WTC11 (cell line): ENCODE data around the gene TSKU. TPM values are rescaled to one million over a fixed set of nuclear protein-coding genes. Genes with fewer than 3 reads are reported as not detected.

Experiments used
- ATAC-seq: fragments of 200-7000 bp; cut with Tn5 transposase; 2 replicates; pipeline ENCODE4 v1.10.0; 2021; ENCODE audit warnings: mild to moderate bottlenecking, moderate library complexity
- CTCF ChIA-PET: fragments of 300-600 bp; sonication (Branson Sonifier 250); formaldehyde crosslinking; loops from one replicate; lab custom pipeline; 2021; ENCODE audit warnings: antibody characterized with exemption; lab: Charles Lee
- POLR2A ChIA-PET: fragments of 350-600 bp; sonication (Branson Sonifier 250); formaldehyde crosslinking; loops from one replicate; lab custom pipeline; 2021; ENCODE audit warnings: antibody characterized with exemption; lab: Charles Lee
- DNase-seq: peaks from one replicate; pipeline ENCODE4 v3.0.0; 2021; ENCODE audit warnings: low spot score
- H3K27ac Mint-ChIP-seq: 2 replicates; pipeline ENCODE4 v1.8.0; 2021; ENCODE audit warnings: mixed read lengths
- H3K27me3 Mint-ChIP-seq: 2 replicates; pipeline ENCODE4 v1.8.0; 2021; ENCODE audit warnings: low read depth, mild to moderate bottlenecking, moderate library complexity, mixed read lengths
- H3K36me3 Mint-ChIP-seq: 2 replicates; pipeline ENCODE4 v1.8.0; 2021; ENCODE audit warnings: mixed read lengths
- H3K4me1 Mint-ChIP-seq: 2 replicates; pipeline ENCODE4 v1.8.0; 2022; ENCODE audit warnings: mixed read lengths
- H3K4me3 Mint-ChIP-seq: 2 replicates; pipeline ENCODE4 v1.8.0; 2021; ENCODE audit warnings: mild to moderate bottlenecking, moderate library complexity, mixed read lengths
- H3K9me3 Mint-ChIP-seq: 2 replicates; pipeline ENCODE4 v1.8.0; 2021; ENCODE audit warnings: mixed read lengths
- ATF3 ChIP-seq: sonication (generic); formaldehyde crosslinking; conservative IDR thresholded peaks from 2 replicates; pipeline ENCODE4 v1.8.1; 2022; ENCODE audit warnings: mild to moderate bottlenecking, missing genetic modification reagents
- CDX4 ChIP-seq: fragments of 250-450 bp; sonication (Bioruptor Pico); IDR thresholded peaks from 2 replicates; pipeline ENCODE4 v1.9.0; 2021; ENCODE audit warnings: moderate library complexity, mild to moderate bottlenecking, inconsistent platforms, borderline replicate concordance
- CREM ChIP-seq: sonication (generic); formaldehyde crosslinking; IDR thresholded peaks from 2 replicates; pipeline ENCODE4 v1.8.1; 2022; ENCODE audit warnings: mild to moderate bottlenecking, missing genetic modification reagents, moderate library complexity
- ERG ChIP-seq: fragments of 250-450 bp; sonication (Bioruptor Pico); IDR thresholded peaks from 2 replicates; pipeline ENCODE4 v1.8.0; 2021; ENCODE audit warnings: mild to moderate bottlenecking
- ETV6 ChIP-seq: sonication (generic); formaldehyde crosslinking; IDR thresholded peaks from 2 replicates; pipeline ENCODE4 v1.8.1; 2022; ENCODE audit warnings: mild to moderate bottlenecking, missing genetic modification reagents
- FOXP4 ChIP-seq: sonication (generic); formaldehyde crosslinking; IDR thresholded peaks from 2 replicates; pipeline ENCODE4 v1.8.0; 2022; ENCODE audit warnings: mild to moderate bottlenecking, missing genetic modification reagents
- GABPB1 ChIP-seq: sonication (generic); formaldehyde crosslinking; IDR thresholded peaks from 2 replicates; pipeline ENCODE4 v1.8.1; 2023; ENCODE audit warnings: mild to moderate bottlenecking, missing genetic modification reagents
- KAT7 ChIP-seq: sonication (generic); formaldehyde crosslinking; IDR thresholded peaks from 2 replicates; pipeline ENCODE4 v1.8.1; 2023; ENCODE audit warnings: missing genetic modification reagents, mild to moderate bottlenecking, borderline replicate concordance
- MXD4 ChIP-seq: fragments of 250-450 bp; sonication (Bioruptor Pico); IDR thresholded peaks from 2 replicates; pipeline ENCODE4 v1.8.0; 2021; ENCODE audit warnings: mild to moderate bottlenecking, moderate library complexity, borderline replicate concordance
- NFYB ChIP-seq: sonication (generic); formaldehyde crosslinking; conservative IDR thresholded peaks from 2 replicates; pipeline ENCODE4 v1.8.0; 2022; ENCODE audit warnings: low read depth, missing genetic modification reagents
- NR3C1 ChIP-seq: sonication (generic); formaldehyde crosslinking; conservative IDR thresholded peaks from 2 replicates; pipeline ENCODE4 v1.8.1; 2023; ENCODE audit warnings: low read depth, mild to moderate bottlenecking, missing genetic modification reagents
- PRRX2 ChIP-seq: fragments of 250-450 bp; sonication (Bioruptor Pico); IDR thresholded peaks from 2 replicates; pipeline ENCODE4 v1.8.0; 2021; ENCODE audit warnings: mild to moderate bottlenecking
- SP1 ChIP-seq: sonication (generic); formaldehyde crosslinking; conservative IDR thresholded peaks from 2 replicates; pipeline ENCODE4 v1.8.1; 2022; ENCODE audit warnings: missing genetic modification reagents
- USF2 ChIP-seq: sonication (generic); formaldehyde crosslinking; IDR thresholded peaks from 2 replicates; pipeline ENCODE4 v1.8.1; 2023; ENCODE audit warnings: mild to moderate bottlenecking, missing genetic modification reagents, moderate library complexity
- ZNF219 ChIP-seq: sonication (generic); formaldehyde crosslinking; IDR thresholded peaks from 2 replicates; pipeline ENCODE4 v1.8.0; 2023; ENCODE audit warnings: missing genetic modification reagents, mild to moderate bottlenecking, borderline replicate concordance
- ZNF416 ChIP-seq: fragments of 250-450 bp; sonication (Bioruptor Pico); IDR thresholded peaks from 2 replicates; pipeline ENCODE4 v1.9.0; 2021; ENCODE audit warnings: mild to moderate bottlenecking, inconsistent platforms
- ZNF512 ChIP-seq: sonication (generic); formaldehyde crosslinking; IDR thresholded peaks from 2 replicates; pipeline ENCODE4 v1.8.1; 2022; ENCODE audit warnings: missing genetic modification reagents, borderline replicate concordance
- ZNF532 ChIP-seq: fragments of 250-450 bp; sonication (Bioruptor Pico); IDR thresholded peaks from 2 replicates; pipeline ENCODE4 v1.9.0; 2021; ENCODE audit warnings: mild to moderate bottlenecking, borderline replicate concordance
- total RNA-seq: library from RNA; stranded (reverse); gene quantifications from 3 replicates; pipeline ENCODE4 v1.2.3, GENCODE V29; 2021

Gene TSKU
- total RNA-seq, 1 experiment from 2014 or later = 30.3 TPM

GRCh38 chr11:76841923-76842452, 58.8 kb downstream of the TSKU start:
- ATAC-seq (peak; percentile 19; the same call in 1 of the 2 replicates), DNase-seq (no peak)
- Mint-ChIP-seq H3K27ac (no peak overlapping the region), H3K9me3 (peaks cover 10% of the 10 kb centered on the region), H3K36me3 (no peaks in the 10 kb centered on the region), H3K4me3 (no peak overlapping the region), H3K4me1 (peaks cover 13% of the 10 kb centered on the region), H3K27me3 (peaks cover 3% of the 10 kb centered on the region; the same call in 1 of the 2 replicates)
- ChIA-PET CTCF (interaction anchor here (1.0 to 2.6 kb wide), 6 partner anchors 34 to 120 kb away, joined by 3 to 13 read pairs (median 4); no protein-coding TSS in a partner anchor), POLR2A (no interaction called here)
- no peak for TF ChIP-seq ZNF219 (CRISPR knock-in tag)
- TF ChIP-seq ETV6 (CRISPR knock-in tag) = no peak
- no peak for TF ChIP-seq ZNF532 (CRISPR knock-in tag)
- no peak for TF ChIP-seq MXD4 (CRISPR knock-in tag)
- TF ChIP-seq ZNF416 (CRISPR knock-in tag) = no peak
- no peak for TF ChIP-seq ATF3
- no peak for TF ChIP-seq NFYB (CRISPR knock-in tag)
- no peak for TF ChIP-seq SP1 (CRISPR knock-in tag)
- TF ChIP-seq FOXP4 (CRISPR knock-in tag) = no peak
- no peak for TF ChIP-seq USF2 (CRISPR knock-in tag)
- no peak for TF ChIP-seq ZNF512 (CRISPR knock-in tag)
- no peak for TF ChIP-seq CDX4 (CRISPR knock-in tag)
- TF ChIP-seq CREM (CRISPR knock-in tag) = no peak
- no peak for TF ChIP-seq KAT7
- TF ChIP-seq PRRX2 (CRISPR knock-in tag) = no peak
- no peak for TF ChIP-seq GABPB1 (CRISPR knock-in tag)
- TF ChIP-seq NR3C1 = no peak
- no peak for TF ChIP-seq ERG (CRISPR knock-in tag)
